Lower leg skin (tissue), 3 donors: ENCODE measurements around the gene STX18.
"Not testable (repeated sequence)": the region's sequence is repeated elsewhere in the genome, so short reads cannot be mapped to it uniquely, and the experiment has no call there.

ENCODE experiments used
- POLR2A ChIP-seq, 2 donors: fragments of 450-650 bp; IDR thresholded peaks; one replicate each; pipeline ENCODE4 v1.6.1; 2016 to 2017; ENCODE audit warnings: antibody characterized with exemption in 2 of 2, mild to moderate bottlenecking in 1 of 2, moderate library complexity in 1 of 2
- TF ChIP-seq, protein P1 (sequence below), 3 donors: fragments of 450-650 bp; IDR thresholded peaks; one replicate each; pipeline ENCODE4 v1.5.1; 2016; ENCODE audit warnings: antibody characterized with exemption in 3 of 3, mild to moderate bottlenecking in 3 of 3, moderate library complexity in 2 of 3

DNA sequence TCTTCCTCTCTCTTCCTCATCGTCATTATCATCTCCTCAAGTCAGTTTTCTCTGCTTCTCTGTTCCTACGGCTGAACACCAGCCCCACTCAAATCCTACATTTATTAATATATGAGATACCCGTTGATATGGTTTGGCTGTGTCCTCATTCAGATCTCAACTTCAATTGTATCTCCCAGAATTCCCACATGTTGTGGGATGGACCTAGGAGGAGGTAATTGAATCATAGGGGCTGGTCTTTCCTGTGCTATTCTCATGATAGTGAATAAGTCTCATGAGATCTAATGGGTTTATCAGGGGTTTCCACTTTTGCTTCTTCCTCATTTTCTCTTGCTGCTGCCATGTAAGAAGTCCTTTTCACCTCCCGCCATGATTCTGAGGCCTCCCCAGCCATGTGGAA is 8.3 kb upstream of the STX18 start:
- TF ChIP-seq, protein P1, sequence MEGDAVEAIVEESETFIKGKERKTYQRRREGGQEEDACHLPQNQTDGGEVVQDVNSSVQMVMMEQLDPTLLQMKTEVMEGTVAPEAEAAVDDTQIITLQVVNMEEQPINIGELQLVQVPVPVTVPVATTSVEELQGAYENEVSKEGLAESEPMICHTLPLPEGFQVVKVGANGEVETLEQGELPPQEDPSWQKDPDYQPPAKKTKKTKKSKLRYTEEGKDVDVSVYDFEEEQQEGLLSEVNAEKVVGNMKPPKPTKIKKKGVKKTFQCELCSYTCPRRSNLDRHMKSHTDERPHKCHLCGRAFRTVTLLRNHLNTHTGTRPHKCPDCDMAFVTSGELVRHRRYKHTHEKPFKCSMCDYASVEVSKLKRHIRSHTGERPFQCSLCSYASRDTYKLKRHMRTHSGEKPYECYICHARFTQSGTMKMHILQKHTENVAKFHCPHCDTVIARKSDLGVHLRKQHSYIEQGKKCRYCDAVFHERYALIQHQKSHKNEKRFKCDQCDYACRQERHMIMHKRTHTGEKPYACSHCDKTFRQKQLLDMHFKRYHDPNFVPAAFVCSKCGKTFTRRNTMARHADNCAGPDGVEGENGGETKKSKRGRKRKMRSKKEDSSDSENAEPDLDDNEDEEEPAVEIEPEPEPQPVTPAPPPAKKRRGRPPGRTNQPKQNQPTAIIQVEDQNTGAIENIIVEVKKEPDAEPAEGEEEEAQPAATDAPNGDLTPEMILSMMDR (IDR thresholded peaks at IDR 0.05) = not testable (repeated sequence)
- TF ChIP-seq POLR2A (IDR thresholded peaks at IDR 0.05) = not testable (repeated sequence)
